CD4-positive, alpha-beta T cell treated with Interferon gamma for 1 hour (primary cell): ENCODE results near the gene WASF2.
"Not testable (repeated sequence)": the region's sequence is repeated elsewhere in the genome, so short reads cannot be mapped to it uniquely, and the experiment has no call there.

Experiments
- DNase-seq: peaks from one replicate; pipeline ENCODE4 v3.0.0-alpha.2; 2020

Gene WASF2

GRCh38 chr1:27491748-27492700, 2.1 kb upstream of the WASF2 start:
- no peak for DNase-seq

- no peak for DNase-seq
Observed at GRCh38 chr1:27489501-27489972, 430 bp downstream of the WASF2 start.

- no peak for DNase-seq
Observed at GRCh38 chr1:27487966-27488884, 1.7 kb downstream of the WASF2 start.

GRCh38 chr1:27485363-27485762, 4.6 kb downstream of the WASF2 start:
- DNase-seq = no peak

- DNase-seq = no peak
Observed at GRCh38 chr1:27483659-27484058, 6.3 kb downstream of the WASF2 start.

GRCh38 chr1:27481994-27482620, 7.9 kb downstream of the WASF2 start:
- DNase-seq = no peak

GRCh38 chr1:27478098-27478497, 11.9 kb downstream of the WASF2 start:
- no peak for DNase-seq

GRCh38 chr1:27476237-27476636, 13.7 kb downstream of the WASF2 start:
- DNase-seq = no peak

- DNase-seq = no peak
Observed at GRCh38 chr1:27475720-27476119, 14.2 kb downstream of the WASF2 start.

GRCh38 chr1:27473755-27474154, 16.2 kb downstream of the WASF2 start:
- DNase-seq = no peak

- DNase-seq = not testable (repeated sequence)
Observed at GRCh38 chr1:27472098-27472497, 17.9 kb downstream of the WASF2 start.

- no peak for DNase-seq
Observed at GRCh38 chr1:27471477-27471876, 18.5 kb downstream of the WASF2 start.

GRCh38 chr1:27469334-27469733, 20.6 kb downstream of the WASF2 start:
- no peak for DNase-seq

- DNase-seq = not testable (repeated sequence)
Observed at GRCh38 chr1:27468378-27468777, 21.6 kb downstream of the WASF2 start.

- DNase-seq = no peak
Observed at GRCh38 chr1:27464926-27465647, 24.9 kb downstream of the WASF2 start.

GRCh38 chr1:27463916-27464315, 26.1 kb downstream of the WASF2 start:
- not testable (repeated sequence) for DNase-seq

- not testable (repeated sequence) for DNase-seq
Observed at GRCh38 chr1:27458521-27458920, 31.4 kb downstream of the WASF2 start.

GRCh38 chr1:27455139-27455811, 34.7 kb downstream of the WASF2 start:
- DNase-seq = no peak

- no peak for DNase-seq
Observed at GRCh38 chr1:27454610-27455009, 35.4 kb downstream of the WASF2 start.

- DNase-seq = no peak
Observed at GRCh38 chr1:27451343-27451742, 38.6 kb downstream of the WASF2 start.

GRCh38 chr1:27448982-27449381, 41.0 kb downstream of the WASF2 start:
- DNase-seq = no peak

GRCh38 chr1:27447883-27448282, 42.1 kb downstream of the WASF2 start:
- DNase-seq = no peak
